Brain microvascular endothelial cell (primary cell): ENCODE results near the gene CSNK1A1L.

Experiments used
- DNase-seq: peaks from one replicate; pipeline ENCODE4 v3.0.0-alpha.2; 2020
- H3K27ac ChIP-seq: fragments of 250-450 bp; sonication (Bioruptor Pico); 2 replicates; pipeline ENCODE4 v1.5.1; 2020; ENCODE audit warnings: mild to moderate bottlenecking, moderate library complexity
- H3K27me3 ChIP-seq: fragments of 250-450 bp; sonication (Bioruptor Pico); replicated peaks from 2 replicates; pipeline ENCODE4 v1.5.1; 2020; ENCODE audit warnings: mild to moderate bottlenecking
- H3K36me3 ChIP-seq: fragments of 250-450 bp; sonication (Bioruptor Pico); replicated peaks from 2 replicates; pipeline ENCODE4 v1.5.1; 2020; ENCODE audit warnings: mild to moderate bottlenecking
- H3K4me3 ChIP-seq: 2 replicates; pipeline ENCODE4 v1.5.1; 2011; ENCODE audit warnings: low read depth, mild to moderate bottlenecking, control low read depth, low read length, moderate library complexity
- in situ Hi-C: cut with HindIII; loops from 2 replicates; pipeline ENCODE4 v1.10.0; 2017; ENCODE audit warnings: low sequenced_read_pairs, low pct_ligation_motif_present
- TF ChIP-seq, protein P1 (sequence below): IDR thresholded peaks from 2 replicates; pipeline ENCODE4 v1.5.1; 2011; ENCODE audit warnings: low read depth, mild to moderate bottlenecking, moderate library complexity, low read length, control low read depth, inconsistent platforms; ENCODE audit errors: missing control alignments

CSNK1A1L gene

GRCh38 chr13:37097076-37097475, 8.4 kb downstream of the CSNK1A1L start:
- TF ChIP-seq, protein P1, sequence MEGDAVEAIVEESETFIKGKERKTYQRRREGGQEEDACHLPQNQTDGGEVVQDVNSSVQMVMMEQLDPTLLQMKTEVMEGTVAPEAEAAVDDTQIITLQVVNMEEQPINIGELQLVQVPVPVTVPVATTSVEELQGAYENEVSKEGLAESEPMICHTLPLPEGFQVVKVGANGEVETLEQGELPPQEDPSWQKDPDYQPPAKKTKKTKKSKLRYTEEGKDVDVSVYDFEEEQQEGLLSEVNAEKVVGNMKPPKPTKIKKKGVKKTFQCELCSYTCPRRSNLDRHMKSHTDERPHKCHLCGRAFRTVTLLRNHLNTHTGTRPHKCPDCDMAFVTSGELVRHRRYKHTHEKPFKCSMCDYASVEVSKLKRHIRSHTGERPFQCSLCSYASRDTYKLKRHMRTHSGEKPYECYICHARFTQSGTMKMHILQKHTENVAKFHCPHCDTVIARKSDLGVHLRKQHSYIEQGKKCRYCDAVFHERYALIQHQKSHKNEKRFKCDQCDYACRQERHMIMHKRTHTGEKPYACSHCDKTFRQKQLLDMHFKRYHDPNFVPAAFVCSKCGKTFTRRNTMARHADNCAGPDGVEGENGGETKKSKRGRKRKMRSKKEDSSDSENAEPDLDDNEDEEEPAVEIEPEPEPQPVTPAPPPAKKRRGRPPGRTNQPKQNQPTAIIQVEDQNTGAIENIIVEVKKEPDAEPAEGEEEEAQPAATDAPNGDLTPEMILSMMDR, result no peak
- H3K27me3 ChIP-seq, result no peaks in the 10 kb centered on the region
- peak; percentile 2 for DNase-seq
- no peak overlapping the region for H3K27ac ChIP-seq
- H3K36me3 ChIP-seq, result no peaks in the 10 kb centered on the region
- in situ Hi-C loops, result no loop called here
- no peak overlapping the region for H3K4me3 ChIP-seq

DNA sequence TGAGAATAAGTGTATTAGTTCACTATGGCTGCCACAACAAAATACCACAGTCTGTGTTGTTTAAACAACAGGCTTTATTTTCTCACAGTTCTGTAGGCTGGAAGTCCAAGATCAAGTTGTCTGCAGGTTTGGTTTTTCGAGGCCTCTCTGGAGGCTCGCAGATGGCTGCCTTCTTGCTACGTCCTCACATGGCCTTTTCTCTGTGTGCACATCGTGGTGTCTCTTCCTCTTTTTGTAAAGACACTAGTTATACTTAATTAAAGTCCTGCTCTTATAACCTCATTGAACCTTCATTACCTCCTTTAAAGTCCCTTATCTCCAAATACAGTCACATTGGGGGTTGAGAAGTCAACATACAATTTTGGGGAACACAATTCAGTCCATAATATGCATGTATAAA, 10.6 kb downstream of the CSNK1A1L start:
- Histone ChIP-seq H3K4me3 (no peak overlapping the region), H3K27me3 (no peaks in the 10 kb centered on the region), H3K27ac (no peak overlapping the region), H3K36me3 (no peaks in the 10 kb centered on the region)
- DNase-seq, result no peak
- TF ChIP-seq, protein P1, result no peak
- in situ Hi-C loops, result no loop called here

- no peak for DNase-seq
- H3K4me3 ChIP-seq, result no peak overlapping the region
- H3K36me3 ChIP-seq, result no peaks in the 10 kb centered on the region
- H3K27ac ChIP-seq, result no peak overlapping the region
- TF ChIP-seq, protein P1, result no peak
- in situ Hi-C loops, result no loop called here
- no peaks in the 10 kb centered on the region for H3K27me3 ChIP-seq
Observed at GRCh38 chr13:37094099-37094498, 11.4 kb downstream of the CSNK1A1L start.

- TF ChIP-seq, protein P1, result no peak
- H3K4me3 ChIP-seq, result no peak overlapping the region
Observed at GRCh38 chr13:37091835-37092234, 13.6 kb downstream of the CSNK1A1L start.

GRCh38 chr13:37090912-37091311, 14.6 kb downstream of the CSNK1A1L start:
- Histone ChIP-seq H3K36me3 (no peaks in the 10 kb centered on the region), H3K27me3 (no peaks in the 10 kb centered on the region), H3K4me3 (no peak overlapping the region), H3K27ac (no peak overlapping the region)
- DNase-seq, result no peak
- TF ChIP-seq, protein P1, result no peak
- in situ Hi-C loops, result no loop called here

More at GRCh38 chr13:37091835-37092234, 13.6 kb downstream of the CSNK1A1L start:
- no peaks in the 10 kb centered on the region for H3K27me3 ChIP-seq
- no peaks in the 10 kb centered on the region for H3K36me3 ChIP-seq
- DNase-seq, result no peak
- in situ Hi-C loops, result no loop called here
- H3K27ac ChIP-seq, result no peak overlapping the region

DNA sequence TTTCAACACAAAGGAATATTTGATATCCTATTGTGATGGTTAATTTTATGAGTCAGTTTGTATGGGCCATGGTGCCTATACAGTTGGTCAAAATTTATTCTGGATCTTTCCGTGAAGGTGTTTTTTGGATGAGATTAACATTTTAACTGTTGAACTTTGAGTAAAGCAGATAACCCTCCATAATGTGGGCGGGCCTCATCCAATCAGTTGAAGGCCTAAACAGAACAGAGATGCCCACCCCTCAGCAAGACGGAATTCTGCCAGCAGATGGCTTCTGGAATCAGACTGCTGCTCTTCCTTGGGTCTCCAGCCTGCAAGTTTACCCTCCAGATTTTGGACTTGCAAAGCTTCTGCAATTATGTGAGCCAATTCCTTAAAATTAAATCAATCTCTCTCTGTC, 16.0 kb downstream of the CSNK1A1L start:
- no peak for DNase-seq
- no peak overlapping the region for H3K27ac ChIP-seq
- H3K4me3 ChIP-seq, result no peak overlapping the region
- in situ Hi-C loops, result no loop called here
- no peaks in the 10 kb centered on the region for H3K36me3 ChIP-seq
- no peaks in the 10 kb centered on the region for H3K27me3 ChIP-seq
- TF ChIP-seq, protein P1, result no peak
